ENCODE data around the gene TLR9. TPM values are rescaled to one million over a fixed set of nuclear protein-coding genes. Genes with fewer than 3 reads are reported as not detected.
A peak's percentile ranks its signal among the peaks of the same experiment; 100 is the strongest.

TLR9 gene
- total and polyA plus RNA-seq, 12 donors, result 0.06 to 0.46 (median 0.28) TPM; not detected in 3

DNA sequence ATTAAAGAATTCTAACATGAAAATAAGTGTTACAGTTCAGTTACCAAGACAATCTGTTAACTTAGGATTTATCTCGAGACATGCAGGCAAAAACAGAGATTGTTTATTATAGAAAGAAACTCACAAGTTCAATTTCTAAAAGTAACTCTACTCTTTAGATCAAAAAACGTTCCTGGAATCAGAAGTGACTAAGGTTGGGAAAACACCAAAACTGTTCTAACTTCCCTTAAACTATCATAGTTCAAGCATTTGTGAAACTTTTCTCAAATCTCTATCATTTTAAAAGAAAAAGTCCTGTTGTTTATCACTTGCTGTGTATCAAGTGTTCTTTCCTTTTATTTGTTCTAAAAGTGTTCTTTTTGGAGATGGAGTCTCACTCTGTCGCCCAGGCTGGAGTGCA, 44.3 kb upstream of the TLR9 start:
- 48 to 59% methylated on average over 3 of the region's 3 CpGs for WGBS, 2 donors
- Histone ChIP-seq H3K27me3 (no peaks in the 10 kb centered on the region), H3K4me3 (peak overlapping the region in 1 of 10 donors; percentile 8), H3K4me1 (peaks cover 0 to 77% (median 69%) of the 10 kb centered on the region in 9 donors), H3K36me3 (peaks cover 0 to 92% (median 47%) of the 10 kb centered on the region in 9 donors), H3K27ac (peak overlapping the region in 8 of 10 donors; percentile 37 to 89 (median 52)), H3K9me3 (no peaks in the 10 kb centered on the region)
- intact Hi-C loops (cut with DNase I), result loop anchor here in 1 of 10 donors (5.0 kb wide), 1 partner anchor 32 kb away; the partner anchor contains the start of gene TWF2
- ATAC-seq (no peak), DNase-seq (no peak)
- TF ChIP-seq, protein P1, sequence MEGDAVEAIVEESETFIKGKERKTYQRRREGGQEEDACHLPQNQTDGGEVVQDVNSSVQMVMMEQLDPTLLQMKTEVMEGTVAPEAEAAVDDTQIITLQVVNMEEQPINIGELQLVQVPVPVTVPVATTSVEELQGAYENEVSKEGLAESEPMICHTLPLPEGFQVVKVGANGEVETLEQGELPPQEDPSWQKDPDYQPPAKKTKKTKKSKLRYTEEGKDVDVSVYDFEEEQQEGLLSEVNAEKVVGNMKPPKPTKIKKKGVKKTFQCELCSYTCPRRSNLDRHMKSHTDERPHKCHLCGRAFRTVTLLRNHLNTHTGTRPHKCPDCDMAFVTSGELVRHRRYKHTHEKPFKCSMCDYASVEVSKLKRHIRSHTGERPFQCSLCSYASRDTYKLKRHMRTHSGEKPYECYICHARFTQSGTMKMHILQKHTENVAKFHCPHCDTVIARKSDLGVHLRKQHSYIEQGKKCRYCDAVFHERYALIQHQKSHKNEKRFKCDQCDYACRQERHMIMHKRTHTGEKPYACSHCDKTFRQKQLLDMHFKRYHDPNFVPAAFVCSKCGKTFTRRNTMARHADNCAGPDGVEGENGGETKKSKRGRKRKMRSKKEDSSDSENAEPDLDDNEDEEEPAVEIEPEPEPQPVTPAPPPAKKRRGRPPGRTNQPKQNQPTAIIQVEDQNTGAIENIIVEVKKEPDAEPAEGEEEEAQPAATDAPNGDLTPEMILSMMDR (IDR thresholded peaks at IDR 0.05), result no peak

DNA sequence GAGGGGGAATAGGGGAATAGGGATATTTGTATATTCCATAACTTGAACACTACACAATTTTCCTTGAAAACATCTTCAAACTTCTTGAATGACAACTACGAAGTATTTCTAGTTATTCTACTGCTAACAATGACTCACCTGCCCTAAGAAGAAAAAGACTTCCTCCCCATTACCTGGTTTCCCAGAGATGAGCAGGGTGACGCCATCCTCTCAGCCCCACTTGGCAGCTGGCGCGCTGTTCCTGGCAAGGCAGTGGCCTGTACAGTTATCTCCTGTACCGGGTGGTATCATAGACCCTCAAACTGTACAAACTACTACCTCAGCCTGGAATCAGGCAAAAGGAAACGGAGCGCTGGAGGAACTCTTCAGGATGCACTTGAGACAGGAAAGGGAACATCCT, 42.6 kb upstream of the TLR9 start:
- no peaks in the 10 kb centered on the region for H3K27me3 ChIP-seq
- TF ChIP-seq, protein P1 (IDR thresholded peaks at IDR 0.05), result no peak
- no peaks in the 10 kb centered on the region for H3K9me3 ChIP-seq
- peak overlapping the region in 2 of 10 donors; percentile 16 to 89 for H3K27ac ChIP-seq
- no peak for DNase-seq
- intact Hi-C loops (cut with DNase I), result no loop called here
- H3K4me1 ChIP-seq, result peaks cover 0 to 66% (median 52%) of the 10 kb centered on the region in 9 donors
- no peak overlapping the region for H3K4me3 ChIP-seq
- H3K36me3 ChIP-seq, result peaks cover 0 to 94% (median 64%) of the 10 kb centered on the region in 9 donors
- 62 to 74% methylated on average over 7 of the region's 7 CpGs for WGBS, 2 donors
- ATAC-seq, result peak in 1 of 8 donors; percentile 28

DNA sequence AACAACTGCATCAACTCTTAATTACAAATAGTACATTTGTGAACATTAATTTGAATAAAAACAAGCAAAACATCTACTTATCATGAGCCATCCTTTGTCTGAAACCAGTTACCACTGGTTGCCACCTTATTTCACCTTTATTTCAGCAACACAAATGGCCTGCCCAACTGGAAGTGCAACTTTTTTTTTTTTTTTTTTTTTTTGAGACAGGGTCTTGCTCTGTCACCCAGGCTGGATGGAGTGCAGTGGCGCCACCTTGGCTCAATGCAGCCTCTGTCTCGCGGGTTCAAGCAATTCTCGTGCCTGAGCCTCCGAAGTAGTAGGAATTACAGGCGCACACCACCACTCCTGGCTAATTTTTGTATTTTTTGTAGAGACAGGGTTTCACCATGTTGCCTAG, 39.9 kb upstream of the TLR9 start:
- ATAC-seq (no peak), DNase-seq (no peak)
- intact Hi-C loops (cut with DNase I), result no loop called here
- Histone ChIP-seq H3K27ac (no peak overlapping the region), H3K9me3 (no peaks in the 10 kb centered on the region), H3K4me3 (no peak overlapping the region), H3K4me1 (peaks cover 0 to 51% (median 25%) of the 10 kb centered on the region in 9 donors), H3K27me3 (no peaks in the 10 kb centered on the region), H3K36me3 (peaks cover 6 to 100% (median 89%) of the 10 kb centered on the region in 9 donors)
- 94 to 97% methylated on average over 6 of the region's 6 CpGs for WGBS, 2 donors
- TF ChIP-seq, protein P1 (IDR thresholded peaks at IDR 0.05), result no peak

DNA sequence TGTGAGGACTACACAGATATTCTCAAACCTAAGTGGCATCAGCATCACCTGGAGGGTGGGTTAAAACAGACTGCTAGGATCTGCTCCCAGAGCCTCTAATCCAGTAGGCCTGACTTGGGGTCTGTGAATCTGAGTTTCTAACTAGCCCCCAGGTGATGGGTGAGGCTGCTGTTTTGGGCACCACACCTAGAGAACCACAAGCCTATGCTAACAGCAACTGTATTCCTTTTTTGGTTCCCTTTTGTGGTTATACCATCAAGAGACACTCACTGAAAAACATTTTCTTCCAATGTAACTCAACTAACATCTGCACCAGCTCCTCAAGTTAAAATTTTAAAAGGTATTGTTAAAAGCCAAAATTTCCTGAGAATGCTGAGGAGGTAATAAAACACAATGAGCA, 37.0 kb upstream of the TLR9 start:
- Histone ChIP-seq H3K4me1 (peaks cover 0 to 26% (median 0%) of the 10 kb centered on the region in 9 donors), H3K27me3 (no peaks in the 10 kb centered on the region), H3K4me3 (no peak overlapping the region), H3K36me3 (peaks cover 10 to 100% (median 95%) of the 10 kb centered on the region in 9 donors), H3K9me3 (no peaks in the 10 kb centered on the region), H3K27ac (no peak overlapping the region)
- DNase-seq (no peak), ATAC-seq (no peak)
- intact Hi-C loops (cut with DNase I), result no loop called here
- TF ChIP-seq, protein P1 (IDR thresholded peaks at IDR 0.05), result no peak
